Neural progenitor cell (in vitro differentiated cells): ENCODE measurements around the gene VPS51.

ENCODE experiments used
- CTCF ChIP-seq: fragments of 200-600 bp; sonication (generic); IDR thresholded peaks from 2 replicates; pipeline ENCODE4 v1.5.1; 2017; ENCODE audit warnings: antibody characterized with exemption, mild to moderate bottlenecking
- EZH2 ChIP-seq: fragments of 200-600 bp; sonication (generic); IDR thresholded peaks from 2 replicates; pipeline ENCODE4 v1.6.1; 2017; ENCODE audit warnings: antibody characterized with exemption, mild to moderate bottlenecking, moderate library complexity

- TF ChIP-seq CTCF: no peak
- TF ChIP-seq EZH2: no peak
These were observed 35.4 kb downstream of the VPS51 start for GRCh38 chr11:65131417-65131776.
